ENCODE measurements around the gene ZNF804A. TPM values are rescaled to one million over a fixed set of nuclear protein-coding genes. Genes with fewer than 3 reads are reported as not detected.

Gene ZNF804A
- total and polyA plus RNA-seq, 7 experiments from 2014 or later: 0.16 to 0.69 TPM; not detected in 5

DNA sequence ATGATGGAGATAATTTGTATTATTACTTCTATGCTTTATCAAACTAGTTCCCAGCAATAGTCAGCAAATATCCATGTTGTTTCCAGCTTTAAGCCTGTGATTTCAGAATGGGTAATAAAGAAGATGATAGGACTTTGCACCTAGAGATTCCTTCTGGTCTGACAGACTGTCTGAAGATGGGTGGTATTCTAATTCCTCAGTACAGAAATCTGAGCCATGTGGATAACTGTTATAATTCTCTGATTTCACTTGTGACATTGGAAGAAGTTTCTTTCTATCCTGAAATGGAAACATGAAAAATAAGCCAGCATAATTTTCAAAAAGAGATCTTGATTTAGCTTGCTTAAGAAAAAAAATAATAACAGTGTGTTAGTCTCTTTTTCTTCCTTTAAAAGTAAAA lies 130.1 kb downstream of the ZNF804A start:
- H3K27ac ChIP-seq (ENCODE audit: low read depth, low read length): no peak overlapping the region
- DNase-seq: no peak
- POLR2A ChIA-PET: no interaction called here
- no peak overlapping the region for H3K4me3 ChIP-seq (ENCODE audit: low read length)
- intact Hi-C loops (cut with micrococcal nuclease): no loop called here
- H3K27me3 ChIP-seq (ENCODE audit: control insufficient read depth in 2 of 2, insufficient read depth in 2 of 2, low read length in 2 of 2): no peaks in the 10 kb centered on the region
- CTCF ChIA-PET: no interaction called here
- Mint-ChIP-seq H3K36me3 (no peaks in the 10 kb centered on the region), H3K4me3 (no peak overlapping the region), H3K4me1 (no peaks in the 10 kb centered on the region), H3K9me3 (peaks cover 0 to 12% (median 0%) of the 10 kb centered on the region in 11 donors), H3K27me3 (no peaks in the 10 kb centered on the region), H3K27ac (no peak overlapping the region)
- no peaks in the 10 kb centered on the region for H3K4me1 ChIP-seq (ENCODE audit: control insufficient read depth in 2 of 2, insufficient read depth in 2 of 2, low read length in 2 of 2)
- H3K9me3 ChIP-seq (ENCODE audit: control insufficient read depth in 2 of 3, low read length in 3 of 3): no peaks in the 10 kb centered on the region
- no peak for ATAC-seq
- no peaks in the 10 kb centered on the region for H3K36me3 ChIP-seq (ENCODE audit: control insufficient read depth in 2 of 3, insufficient read depth in 3 of 3, low read length in 3 of 3)

DNA sequence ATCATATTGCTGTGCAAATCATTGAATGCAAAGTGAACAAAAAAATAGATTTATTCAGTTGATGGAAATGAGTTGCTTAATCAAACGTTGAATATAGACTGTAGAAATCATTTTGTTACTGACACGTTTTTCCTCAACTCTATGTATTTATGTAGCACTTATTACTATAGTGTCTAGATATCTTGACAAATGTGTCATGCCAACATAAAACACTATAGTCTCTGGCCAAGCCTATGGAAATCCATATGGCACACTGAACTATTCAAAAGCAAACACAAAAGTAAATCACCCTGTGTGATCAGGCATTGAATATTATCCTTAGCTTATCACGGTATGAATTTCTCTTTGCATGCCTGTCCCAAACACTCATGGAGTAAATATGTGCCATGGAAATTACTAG lies 131.3 kb downstream of the ZNF804A start:
- Mint-ChIP-seq H3K27ac (no peak overlapping the region), H3K4me3 (no peak overlapping the region), H3K36me3 (no peaks in the 10 kb centered on the region), H3K4me1 (no peaks in the 10 kb centered on the region), H3K9me3 (peaks cover 0 to 12% (median 0%) of the 10 kb centered on the region in 11 donors), H3K27me3 (no peaks in the 10 kb centered on the region)
- intact Hi-C loops (cut with micrococcal nuclease): no loop called here
- Histone ChIP-seq H3K36me3 (ENCODE audit: control insufficient read depth in 2 of 3, insufficient read depth in 3 of 3, low read length in 3 of 3) (no peaks in the 10 kb centered on the region), H3K27ac (ENCODE audit: low read depth, low read length) (no peak overlapping the region), H3K4me1 (ENCODE audit: control insufficient read depth in 2 of 2, insufficient read depth in 2 of 2, low read length in 2 of 2) (no peaks in the 10 kb centered on the region), H3K27me3 (ENCODE audit: control insufficient read depth in 2 of 2, insufficient read depth in 2 of 2, low read length in 2 of 2) (no peaks in the 10 kb centered on the region), H3K4me3 (ENCODE audit: low read length) (no peak overlapping the region), H3K9me3 (ENCODE audit: control insufficient read depth in 2 of 3, low read length in 3 of 3) (no peaks in the 10 kb centered on the region)
- DNase-seq (no peak), ATAC-seq (no peak)
- CTCF ChIA-PET: no interaction called here
- POLR2A ChIA-PET: no interaction called here

DNA sequence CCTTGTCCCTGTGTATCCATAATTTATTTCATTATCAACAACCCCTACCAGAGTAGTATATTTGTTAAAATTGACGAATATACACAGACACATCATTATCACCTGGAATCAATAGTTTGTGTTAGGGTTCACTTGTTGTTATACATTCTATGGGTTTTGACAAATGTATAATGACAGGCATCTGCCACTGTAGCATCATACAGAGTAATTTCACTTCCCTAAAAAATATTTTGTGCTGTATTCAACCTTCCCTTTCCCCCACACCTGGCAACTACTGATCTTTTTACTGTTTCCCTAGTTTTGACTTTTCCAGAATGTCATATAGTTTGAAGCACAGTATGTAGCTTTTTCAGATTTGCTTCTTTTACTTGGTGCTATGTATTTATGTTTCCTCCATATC lies 132.0 kb downstream of the ZNF804A start:
- ChIA-PET CTCF (no interaction called here), POLR2A (no interaction called here)
- Histone ChIP-seq H3K27ac (ENCODE audit: low read depth, low read length) (no peak overlapping the region), H3K27me3 (ENCODE audit: control insufficient read depth in 2 of 2, insufficient read depth in 2 of 2, low read length in 2 of 2) (no peaks in the 10 kb centered on the region), H3K4me1 (ENCODE audit: control insufficient read depth in 2 of 2, insufficient read depth in 2 of 2, low read length in 2 of 2) (no peaks in the 10 kb centered on the region), H3K4me3 (ENCODE audit: low read length) (no peak overlapping the region), H3K36me3 (ENCODE audit: control insufficient read depth in 2 of 3, insufficient read depth in 3 of 3, low read length in 3 of 3) (no peaks in the 10 kb centered on the region), H3K9me3 (ENCODE audit: control insufficient read depth in 2 of 3, low read length in 3 of 3) (no peaks in the 10 kb centered on the region)
- Mint-ChIP-seq H3K4me1 (no peaks in the 10 kb centered on the region), H3K36me3 (no peaks in the 10 kb centered on the region), H3K4me3 (no peak overlapping the region), H3K9me3 (peaks cover 0 to 12% (median 0%) of the 10 kb centered on the region in 11 donors), H3K27ac (no peak overlapping the region), H3K27me3 (no peaks in the 10 kb centered on the region)
- intact Hi-C loops (cut with micrococcal nuclease): no loop called here
- ATAC-seq (no peak), DNase-seq (no peak)

DNA sequence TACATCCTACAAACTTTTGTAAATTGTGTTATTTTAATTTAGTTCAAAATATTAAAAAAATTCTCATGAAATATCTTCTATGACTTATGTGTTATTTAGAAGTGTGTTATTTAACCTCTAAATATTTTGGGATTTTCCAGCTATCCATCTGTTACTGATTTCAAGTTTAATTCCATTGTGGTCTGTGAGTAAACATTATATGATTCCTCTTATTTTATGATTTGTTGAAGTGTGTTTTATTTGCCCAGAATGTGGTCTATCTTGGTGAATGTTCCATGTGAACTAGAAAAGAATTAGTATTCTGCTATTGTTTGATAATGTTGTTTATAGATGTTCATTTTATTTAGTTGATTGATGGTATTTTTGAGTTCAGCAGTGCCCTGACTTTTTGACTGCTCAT lies 136.0 kb downstream of the ZNF804A start:
- Mint-ChIP-seq H3K9me3 (peaks cover 0 to 16% (median 0%) of the 10 kb centered on the region in 11 donors), H3K4me1 (no peaks in the 10 kb centered on the region), H3K27me3 (no peaks in the 10 kb centered on the region), H3K27ac (no peak overlapping the region), H3K4me3 (no peak overlapping the region), H3K36me3 (no peaks in the 10 kb centered on the region)
- no peak for ATAC-seq
- ChIA-PET CTCF (no interaction called here), POLR2A (no interaction called here)
- DNase-seq: no peak
- intact Hi-C loops (cut with micrococcal nuclease): no loop called here
- Histone ChIP-seq H3K36me3 (ENCODE audit: control insufficient read depth in 2 of 3, insufficient read depth in 3 of 3, low read length in 3 of 3) (no peaks in the 10 kb centered on the region), H3K27ac (ENCODE audit: low read depth, low read length) (no peak overlapping the region), H3K27me3 (ENCODE audit: control insufficient read depth in 2 of 2, insufficient read depth in 2 of 2, low read length in 2 of 2) (no peaks in the 10 kb centered on the region), H3K4me3 (ENCODE audit: low read length) (no peak overlapping the region), H3K9me3 (ENCODE audit: control insufficient read depth in 2 of 3, low read length in 3 of 3) (no peaks in the 10 kb centered on the region), H3K4me1 (ENCODE audit: control insufficient read depth in 2 of 2, insufficient read depth in 2 of 2, low read length in 2 of 2) (no peaks in the 10 kb centered on the region)

DNA sequence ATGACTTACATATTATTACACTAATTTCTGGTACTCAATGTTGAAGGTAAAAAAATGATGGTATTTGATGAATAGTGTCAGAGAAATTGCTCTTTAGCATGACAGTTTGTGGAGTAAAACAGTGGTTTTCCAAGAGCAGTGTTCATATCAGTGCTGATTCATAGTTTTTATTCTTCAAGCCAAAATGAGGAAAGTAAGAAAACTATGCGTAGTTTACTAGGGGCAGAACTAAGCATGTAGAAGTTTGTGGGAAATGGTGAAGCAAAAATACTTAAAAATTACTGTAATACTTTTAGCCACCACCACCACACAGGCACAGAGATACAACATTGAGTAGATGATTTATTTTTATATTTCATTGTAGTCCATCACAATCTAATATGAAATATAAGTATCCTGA lies 137.3 kb downstream of the ZNF804A start:
- CTCF ChIA-PET: no interaction called here
- no peaks in the 10 kb centered on the region for H3K27me3 Mint-ChIP-seq
- intact Hi-C loops (cut with micrococcal nuclease): no loop called here
- no peaks in the 10 kb centered on the region for H3K36me3 ChIP-seq (ENCODE audit: control insufficient read depth in 2 of 3, insufficient read depth in 3 of 3, low read length in 3 of 3)
- no peaks in the 10 kb centered on the region for H3K27me3 ChIP-seq (ENCODE audit: control insufficient read depth in 2 of 2, insufficient read depth in 2 of 2, low read length in 2 of 2)
- no peak overlapping the region for H3K27ac Mint-ChIP-seq
- no peak overlapping the region for H3K4me3 Mint-ChIP-seq
- H3K4me3 ChIP-seq (ENCODE audit: low read length): no peak overlapping the region
- ATAC-seq: no peak
- H3K4me1 ChIP-seq (ENCODE audit: control insufficient read depth in 2 of 2, insufficient read depth in 2 of 2, low read length in 2 of 2): no peaks in the 10 kb centered on the region
- H3K9me3 ChIP-seq (ENCODE audit: control insufficient read depth in 2 of 3, low read length in 3 of 3): no peaks in the 10 kb centered on the region
- no peak for DNase-seq
- POLR2A ChIA-PET: no interaction called here
- H3K36me3 Mint-ChIP-seq: no peaks in the 10 kb centered on the region
- H3K4me1 Mint-ChIP-seq: no peaks in the 10 kb centered on the region
- H3K9me3 Mint-ChIP-seq: peaks cover 0 to 23% (median 0%) of the 10 kb centered on the region in 11 donors
- no peak overlapping the region for H3K27ac ChIP-seq (ENCODE audit: low read depth, low read length)

DNA sequence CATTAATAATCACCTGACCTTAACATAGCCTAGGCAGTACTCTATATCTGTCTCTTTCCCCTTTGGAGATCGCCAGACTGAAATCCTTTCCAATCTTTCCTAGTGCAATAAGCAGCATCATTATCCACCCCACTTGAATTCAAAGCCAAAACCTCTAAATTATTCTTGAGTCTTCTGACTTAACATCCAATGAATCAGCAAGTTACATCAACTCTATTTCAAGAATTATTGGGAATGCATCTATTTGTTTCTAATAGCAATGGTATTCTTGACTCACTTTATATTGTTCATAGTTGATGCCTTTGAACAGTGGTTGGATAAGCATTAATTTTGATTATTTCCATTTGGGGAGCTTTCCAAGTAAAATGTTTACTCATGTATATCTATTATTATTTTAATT lies 144.8 kb downstream of the ZNF804A start:
- Histone ChIP-seq H3K27me3 (ENCODE audit: control insufficient read depth in 2 of 2, insufficient read depth in 2 of 2, low read length in 2 of 2) (no peaks in the 10 kb centered on the region), H3K27ac (ENCODE audit: low read depth, low read length) (no peak overlapping the region), H3K4me1 (ENCODE audit: control insufficient read depth in 2 of 2, insufficient read depth in 2 of 2, low read length in 2 of 2) (no peaks in the 10 kb centered on the region), H3K36me3 (ENCODE audit: control insufficient read depth in 2 of 3, insufficient read depth in 3 of 3, low read length in 3 of 3) (no peaks in the 10 kb centered on the region), H3K4me3 (ENCODE audit: low read length) (no peak overlapping the region), H3K9me3 (ENCODE audit: control insufficient read depth in 2 of 3, low read length in 3 of 3) (no peaks in the 10 kb centered on the region)
- ChIA-PET CTCF (no interaction called here), POLR2A (no interaction called here)
- ATAC-seq: no peak
- Mint-ChIP-seq H3K4me1 (no peaks in the 10 kb centered on the region), H3K9me3 (peaks cover 0 to 20% (median 0%) of the 10 kb centered on the region in 11 donors), H3K36me3 (no peaks in the 10 kb centered on the region), H3K27me3 (no peaks in the 10 kb centered on the region), H3K4me3 (no peak overlapping the region), H3K27ac (no peak overlapping the region)
- intact Hi-C loops (cut with micrococcal nuclease): no loop called here
- DNase-seq: no peak

DNA sequence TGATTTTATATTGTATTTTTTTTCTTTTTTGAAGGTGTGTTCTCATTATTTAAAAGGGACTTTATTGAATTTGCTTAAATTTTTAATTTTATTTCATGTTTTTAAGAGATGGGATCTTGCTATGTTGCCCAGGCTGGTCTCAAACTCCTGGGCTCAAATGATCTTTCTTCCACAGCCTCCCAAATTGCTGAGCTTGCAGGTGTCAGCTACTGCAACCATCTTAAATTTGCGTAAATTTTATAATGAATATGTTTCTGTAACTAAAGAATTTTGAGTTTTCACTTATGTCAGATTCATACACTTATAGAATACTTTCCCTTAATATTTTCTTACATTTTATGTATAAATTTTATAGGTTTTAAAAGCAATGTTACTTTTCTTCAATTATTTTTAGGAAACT lies 157.8 kb downstream of the ZNF804A start:
- DNase-seq (no peak), ATAC-seq (no peak)
- Mint-ChIP-seq H3K27me3 (no peaks in the 10 kb centered on the region), H3K27ac (no peak overlapping the region), H3K4me3 (no peak overlapping the region), H3K4me1 (no peaks in the 10 kb centered on the region), H3K9me3 (peaks cover 0 to 19% (median 1%) of the 10 kb centered on the region in 11 donors), H3K36me3 (no peaks in the 10 kb centered on the region)
- H3K4me3 ChIP-seq (ENCODE audit: low read length): no peak overlapping the region
- intact Hi-C loops (cut with micrococcal nuclease): no loop called here
- ChIA-PET POLR2A (no interaction called here), CTCF (no interaction called here)
- no peaks in the 10 kb centered on the region for H3K27me3 ChIP-seq (ENCODE audit: control insufficient read depth in 2 of 2, insufficient read depth in 2 of 2, low read length in 2 of 2)
- H3K27ac ChIP-seq (ENCODE audit: low read depth, low read length): no peak overlapping the region
- H3K36me3 ChIP-seq (ENCODE audit: control insufficient read depth in 2 of 3, insufficient read depth in 3 of 3, low read length in 3 of 3): no peaks in the 10 kb centered on the region
- no peaks in the 10 kb centered on the region for H3K9me3 ChIP-seq (ENCODE audit: control insufficient read depth in 2 of 3, low read length in 3 of 3)
- no peaks in the 10 kb centered on the region for H3K4me1 ChIP-seq (ENCODE audit: control insufficient read depth in 2 of 2, insufficient read depth in 2 of 2, low read length in 2 of 2)
